Nephron progenitor cell (in vitro differentiated cells): ENCODE measurements around the gene RPS16.

ENCODE experiments used
- DNase-seq: peaks from one replicate; pipeline ENCODE4 v3.0.0; 2021
- H3K27ac Mint-ChIP-seq: 2 replicates; pipeline ENCODE4 v1.8.0; 2021; ENCODE audit warnings: mild to moderate bottlenecking, moderate library complexity, mixed read lengths
- H3K27me3 Mint-ChIP-seq: 2 replicates; pipeline ENCODE4 v1.8.0; 2021; ENCODE audit warnings: mild to moderate bottlenecking, low read depth, mixed read lengths; ENCODE audit not compliant: poor library complexity
- H3K36me3 Mint-ChIP-seq: 2 replicates; pipeline ENCODE4 v1.8.0; 2021; ENCODE audit warnings: low read depth, mixed read lengths
- H3K4me1 Mint-ChIP-seq: 2 replicates; pipeline ENCODE4 v1.8.0; 2021; ENCODE audit warnings: mixed read lengths
- H3K4me3 Mint-ChIP-seq: 2 replicates; pipeline ENCODE4 v1.8.0; 2021; ENCODE audit warnings: mild to moderate bottlenecking, moderate library complexity, mixed read lengths
- H3K9me3 Mint-ChIP-seq: 2 replicates; pipeline ENCODE4 v1.8.0; 2021; ENCODE audit warnings: mild to moderate bottlenecking, moderate library complexity, mixed read lengths
- TF ChIP-seq, protein P1 (sequence below): fragments of 200-600 bp; sonication (generic); IDR thresholded peaks from 2 replicates; pipeline ENCODE4 v1.5.0; 2021; ENCODE audit warnings: antibody characterized with exemption

Gene RPS16

DNA sequence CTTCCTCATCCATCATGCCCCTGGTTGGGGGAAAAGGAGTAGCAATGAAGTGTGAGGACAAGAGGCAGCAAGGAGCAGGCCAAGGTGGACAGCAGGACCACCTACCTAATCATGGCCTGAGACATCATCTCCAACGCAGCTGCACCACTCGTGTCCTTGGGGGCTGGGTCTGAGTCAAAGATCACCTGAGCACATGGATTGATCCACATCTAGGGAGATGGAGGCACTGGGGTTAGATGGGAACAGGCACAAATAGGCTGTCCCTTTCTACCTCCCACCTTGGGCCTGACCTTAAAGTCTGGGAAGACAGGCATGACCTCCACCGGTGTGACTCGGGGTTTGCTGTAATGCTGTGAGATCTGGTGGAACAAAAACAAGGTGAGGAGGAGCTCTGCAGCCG is 47.1 kb downstream of the RPS16 start:
- Mint-ChIP-seq H3K9me3 (no peaks in the 10 kb centered on the region), H3K4me1 (peaks cover 30% of the 10 kb centered on the region), H3K27me3 (no peaks in the 10 kb centered on the region), H3K27ac (no peak overlapping the region), H3K4me3 (peak overlapping the region; percentile 59), H3K36me3 (peaks cover 46% of the 10 kb centered on the region)
- DNase-seq = no peak
- TF ChIP-seq, protein P1, sequence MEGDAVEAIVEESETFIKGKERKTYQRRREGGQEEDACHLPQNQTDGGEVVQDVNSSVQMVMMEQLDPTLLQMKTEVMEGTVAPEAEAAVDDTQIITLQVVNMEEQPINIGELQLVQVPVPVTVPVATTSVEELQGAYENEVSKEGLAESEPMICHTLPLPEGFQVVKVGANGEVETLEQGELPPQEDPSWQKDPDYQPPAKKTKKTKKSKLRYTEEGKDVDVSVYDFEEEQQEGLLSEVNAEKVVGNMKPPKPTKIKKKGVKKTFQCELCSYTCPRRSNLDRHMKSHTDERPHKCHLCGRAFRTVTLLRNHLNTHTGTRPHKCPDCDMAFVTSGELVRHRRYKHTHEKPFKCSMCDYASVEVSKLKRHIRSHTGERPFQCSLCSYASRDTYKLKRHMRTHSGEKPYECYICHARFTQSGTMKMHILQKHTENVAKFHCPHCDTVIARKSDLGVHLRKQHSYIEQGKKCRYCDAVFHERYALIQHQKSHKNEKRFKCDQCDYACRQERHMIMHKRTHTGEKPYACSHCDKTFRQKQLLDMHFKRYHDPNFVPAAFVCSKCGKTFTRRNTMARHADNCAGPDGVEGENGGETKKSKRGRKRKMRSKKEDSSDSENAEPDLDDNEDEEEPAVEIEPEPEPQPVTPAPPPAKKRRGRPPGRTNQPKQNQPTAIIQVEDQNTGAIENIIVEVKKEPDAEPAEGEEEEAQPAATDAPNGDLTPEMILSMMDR = no peak

DNA sequence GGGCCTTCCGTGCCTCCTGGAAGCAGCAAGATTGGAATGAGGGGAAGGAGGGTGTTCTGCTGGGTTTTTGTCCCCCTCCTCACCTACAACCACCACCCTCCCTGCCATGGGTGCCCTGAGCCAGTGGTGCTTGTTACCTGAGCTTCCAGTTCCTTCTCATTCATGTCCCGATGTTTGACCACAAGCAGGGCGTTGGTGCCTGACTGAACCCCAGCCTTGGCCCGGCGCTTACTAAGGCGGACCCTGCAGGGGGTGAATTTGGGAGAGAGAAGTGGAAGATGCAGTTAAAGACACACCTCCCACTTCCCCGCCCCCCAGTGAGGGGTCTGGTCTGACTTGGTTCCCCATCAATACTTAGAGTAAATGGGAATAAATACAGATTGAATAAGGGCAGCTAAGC is 49.2 kb downstream of the RPS16 start:
- TF ChIP-seq, protein P1 = no peak
- DNase-seq = no peak
- H3K4me1 Mint-ChIP-seq = peaks cover 17% of the 10 kb centered on the region
- no peaks in the 10 kb centered on the region for H3K9me3 Mint-ChIP-seq
- peaks cover 58% of the 10 kb centered on the region for H3K36me3 Mint-ChIP-seq
- H3K27me3 Mint-ChIP-seq = no peaks in the 10 kb centered on the region
- H3K4me3 Mint-ChIP-seq = no peak overlapping the region
- peak overlapping the region; percentile 43 for H3K27ac Mint-ChIP-seq

- TF ChIP-seq, protein P1 = no peak
- DNase-seq = no peak
- Mint-ChIP-seq H3K27ac (peak overlapping the region; percentile 98), H3K9me3 (no peaks in the 10 kb centered on the region), H3K27me3 (no peaks in the 10 kb centered on the region), H3K4me3 (no peak overlapping the region), H3K4me1 (peaks cover 13% of the 10 kb centered on the region), H3K36me3 (peaks cover 66% of the 10 kb centered on the region)
Observed at GRCh38 chr19:39385629-39386411, 49.9 kb downstream of the RPS16 start.

- DNase-seq = no peak
- H3K4me1 Mint-ChIP-seq = peaks cover 8% of the 10 kb centered on the region
- no peak overlapping the region for H3K4me3 Mint-ChIP-seq
- H3K27ac Mint-ChIP-seq = peak overlapping the region; percentile 98
- H3K27me3 Mint-ChIP-seq = no peaks in the 10 kb centered on the region
- peaks cover 71% of the 10 kb centered on the region for H3K36me3 Mint-ChIP-seq
- TF ChIP-seq, protein P1 = no peak
- no peaks in the 10 kb centered on the region for H3K9me3 Mint-ChIP-seq
Observed at GRCh38 chr19:39384839-39385568, 50.7 kb downstream of the RPS16 start.
